ENCODE data around the gene TSEN15.

TSEN15 gene

GRCh38 chr1:184101571-184101970 is 50.0 kb downstream of the TSEN15 start:
- DNase-seq (ENCODE audit: low read depth): no peak

GRCh38 chr1:184110272-184111204 is 59.0 kb downstream of the TSEN15 start:
- no peak for DNase-seq (ENCODE audit: low read depth)

- no peak for DNase-seq (ENCODE audit: low read depth)
Measured at GRCh38 chr1:184112176-184112948, 60.8 kb downstream of the TSEN15 start.

GRCh38 chr1:184113251-184113650 is 61.7 kb downstream of the TSEN15 start:
- DNase-seq (ENCODE audit: low read depth): no peak

GRCh38 chr1:184114818-184115398 is 63.4 kb downstream of the TSEN15 start:
- no peak for DNase-seq (ENCODE audit: low read depth)

- no peak for DNase-seq (ENCODE audit: low read depth)
Measured at GRCh38 chr1:184116287-184116686, 64.8 kb downstream of the TSEN15 start.

GRCh38 chr1:184118046-184118445 is 66.5 kb downstream of the TSEN15 start:
- no peak for DNase-seq (ENCODE audit: low read depth)
